ENCODE data around the gene MAPKAP1.

The MAPKAP1 gene

GRCh38 chr9:125537442-125538091, 169.4 kb downstream of the MAPKAP1 start:
- peaks cover 16% of the 10 kb centered on the region for H3K4me1 ChIP-seq (ENCODE audit: control insufficient read depth, low read length)
- no peaks in the 10 kb centered on the region for H3K79me2 ChIP-seq (ENCODE audit: control insufficient read depth, low read length)
- no peak for TF ChIP-seq EZH2phosphoT487 (IDR thresholded peaks at IDR 0.05; ENCODE audit: borderline replicate concordance, low read length)
- TF ChIP-seq CTCF (IDR thresholded peaks at IDR 0.05; ENCODE audit: low read depth, low read length, poor library complexity, severe bottlenecking) = no peak
- H3K4me2 ChIP-seq (ENCODE audit: low read length) = no peak overlapping the region
- H3K27me3 ChIP-seq (ENCODE audit: control insufficient read depth, low read length) = no peaks in the 10 kb centered on the region
- no peaks in the 10 kb centered on the region for H4K20me1 ChIP-seq (ENCODE audit: control insufficient read depth, insufficient read depth, low read depth, low read length)
- no peaks in the 10 kb centered on the region for H3K36me3 ChIP-seq (ENCODE audit: control insufficient read depth, low read length)
- no peak overlapping the region for H3K27ac ChIP-seq (ENCODE audit: low read depth, low read length)
- H3F3A ChIP-seq (ENCODE audit: control insufficient read depth, insufficient read depth) = no peaks in the 10 kb centered on the region
- no peaks in the 10 kb centered on the region for H3K9me2 ChIP-seq (replicated peaks; ENCODE audit: control insufficient read depth, low read length)
- no peak overlapping the region for H3K4me3 ChIP-seq (ENCODE audit: low read length)
- H3K9me3 ChIP-seq (ENCODE audit: control insufficient read depth, insufficient read depth, low read length) = no peaks in the 10 kb centered on the region

DNA sequence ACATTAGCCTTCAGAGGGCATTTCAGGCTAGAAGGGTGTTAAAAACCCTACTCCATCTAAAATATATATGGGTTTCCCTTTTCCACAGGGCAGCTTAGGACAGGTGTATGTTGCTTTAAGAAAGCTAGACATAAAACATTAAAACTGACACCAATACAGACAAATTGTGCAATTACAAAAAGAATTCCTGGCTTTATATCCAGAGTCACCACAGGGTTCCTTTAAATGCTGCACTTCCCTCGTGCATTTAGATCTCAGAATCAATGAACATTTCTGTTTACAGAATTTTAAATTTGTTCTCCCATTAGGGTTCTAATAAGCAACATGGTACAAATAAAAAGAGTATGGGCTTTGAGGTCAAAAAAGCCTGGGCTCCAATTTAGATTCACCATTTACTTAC, 170.2 kb downstream of the MAPKAP1 start:
- no peak overlapping the region for H3K4me2 ChIP-seq (ENCODE audit: low read length)
- no peaks in the 10 kb centered on the region for H3F3A ChIP-seq (ENCODE audit: control insufficient read depth, insufficient read depth)
- no peaks in the 10 kb centered on the region for H3K9me3 ChIP-seq (ENCODE audit: control insufficient read depth, insufficient read depth, low read length)
- H3K4me1 ChIP-seq (ENCODE audit: control insufficient read depth, low read length) = peaks cover 24% of the 10 kb centered on the region
- no peak for TF ChIP-seq CTCF (IDR thresholded peaks at IDR 0.05; ENCODE audit: low read depth, low read length, poor library complexity, severe bottlenecking)
- no peak for TF ChIP-seq EZH2phosphoT487 (IDR thresholded peaks at IDR 0.05; ENCODE audit: borderline replicate concordance, low read length)
- no peak overlapping the region for H3K27ac ChIP-seq (ENCODE audit: low read depth, low read length)
- no peaks in the 10 kb centered on the region for H3K79me2 ChIP-seq (ENCODE audit: control insufficient read depth, low read length)
- H3K27me3 ChIP-seq (ENCODE audit: control insufficient read depth, low read length) = no peaks in the 10 kb centered on the region
- no peaks in the 10 kb centered on the region for H3K9me2 ChIP-seq (replicated peaks; ENCODE audit: control insufficient read depth, low read length)
- H4K20me1 ChIP-seq (ENCODE audit: control insufficient read depth, insufficient read depth, low read depth, low read length) = no peaks in the 10 kb centered on the region
- no peak overlapping the region for H3K4me3 ChIP-seq (ENCODE audit: low read length)
- no peaks in the 10 kb centered on the region for H3K36me3 ChIP-seq (ENCODE audit: control insufficient read depth, low read length)

GRCh38 chr9:125536167-125536772, 170.7 kb downstream of the MAPKAP1 start:
- no peak overlapping the region for H3K27ac ChIP-seq (ENCODE audit: low read depth, low read length)
- TF ChIP-seq CTCF (IDR thresholded peaks at IDR 0.05; ENCODE audit: low read depth, low read length, poor library complexity, severe bottlenecking) (no peak), EZH2phosphoT487 (IDR thresholded peaks at IDR 0.05; ENCODE audit: borderline replicate concordance, low read length) (no peak)
- H4K20me1 ChIP-seq (ENCODE audit: control insufficient read depth, insufficient read depth, low read depth, low read length) = no peaks in the 10 kb centered on the region
- peaks cover 29% of the 10 kb centered on the region for H3K4me1 ChIP-seq (ENCODE audit: control insufficient read depth, low read length)
- H3K4me3 ChIP-seq (ENCODE audit: low read length) = no peak overlapping the region
- H3F3A ChIP-seq (ENCODE audit: control insufficient read depth, insufficient read depth) = no peaks in the 10 kb centered on the region
- H3K79me2 ChIP-seq (ENCODE audit: control insufficient read depth, low read length) = no peaks in the 10 kb centered on the region
- H3K9me3 ChIP-seq (ENCODE audit: control insufficient read depth, insufficient read depth, low read length) = no peaks in the 10 kb centered on the region
- no peaks in the 10 kb centered on the region for H3K36me3 ChIP-seq (ENCODE audit: control insufficient read depth, low read length)
- H3K9me2 ChIP-seq (replicated peaks; ENCODE audit: control insufficient read depth, low read length) = no peaks in the 10 kb centered on the region
- H3K27me3 ChIP-seq (ENCODE audit: control insufficient read depth, low read length) = no peaks in the 10 kb centered on the region
- H3K4me2 ChIP-seq (ENCODE audit: low read length) = no peak overlapping the region
